Spleen (tissue), 11 donors: ENCODE data around the gene ASCL5. TPM values are rescaled to one million over a fixed set of nuclear protein-coding genes. Genes with fewer than 3 reads are reported as not detected.
A peak's percentile ranks its signal among the peaks of the same experiment; 100 is the strongest.

Experiments used
- DNase-seq: peaks from one replicate; pipeline ENCODE4 v3.0.0-alpha.2; 2020
- H3K27ac ChIP-seq, 8 donors: fragments of 200-600 bp; sonication (generic) in 7 of 8; 1 replicate in 4 of 8; 2 replicates in 4 of 8; pipeline versions ENCODE4 v1.5.0 to v1.8.0; 2016 to 2021; ENCODE audit warnings: inconsistent platforms in 4 of 8, mild to moderate bottlenecking in 4 of 8, moderate library complexity in 1 of 8
- H3K27me3 ChIP-seq, 7 donors: fragments of 200-600 bp; sonication (generic) in 6 of 7; replicated peaks in 1 of 7; 1 replicate in 4 of 7; 2 replicates in 3 of 7; pipeline versions ENCODE4 v1.5.0 to v1.8.0; 2016 to 2021; ENCODE audit warnings: inconsistent platforms in 3 of 7, mild to moderate bottlenecking in 1 of 7
- H3K36me3 ChIP-seq, 6 donors: fragments of 200-600 bp; sonication (generic) in 5 of 6; 1 replicate in 4 of 6; 2 replicates in 2 of 6; pipeline versions ENCODE4 v1.5.0 to v1.8.0; 2016 to 2021; ENCODE audit warnings: inconsistent platforms in 2 of 6
- H3K4me1 ChIP-seq, 6 donors: fragments of 200-600 bp; sonication (generic) in 5 of 6; 1 replicate in 3 of 6; 2 replicates in 3 of 6; pipeline versions ENCODE4 v1.5.0 to v1.8.0; 2016 to 2021; ENCODE audit warnings: inconsistent platforms in 3 of 6
- H3K4me3 ChIP-seq, 8 donors: fragments of 200-600 bp; sonication (generic) in 7 of 8; 1 replicate in 4 of 8; 2 replicates in 4 of 8; pipeline versions ENCODE4 v1.5.0 to v1.8.0; 2016 to 2021; ENCODE audit warnings: inconsistent platforms in 4 of 8, mild to moderate bottlenecking in 4 of 8, moderate library complexity in 2 of 8
- H3K9me3 ChIP-seq, 8 donors: fragments of 200-600 bp; sonication (generic) in 7 of 8; 1 replicate in 4 of 8; 2 replicates in 4 of 8; pipeline versions ENCODE4 v1.5.0 to v1.8.0; 2016 to 2021; ENCODE audit warnings: inconsistent platforms in 4 of 8
- POLR2A ChIP-seq, 3 donors: fragments of 450-650 bp; IDR thresholded peaks; one replicate each; pipeline ENCODE4 v1.5.1; 2017; ENCODE audit warnings: antibody characterized with exemption in 3 of 3, mild to moderate bottlenecking in 1 of 3
- POLR2AphosphoS5 ChIP-seq, 3 donors: sonication (generic); formaldehyde crosslinking; IDR thresholded peaks; one replicate each; pipeline ENCODE4 v1.5.1; 2017; ENCODE audit warnings: antibody characterized with exemption in 3 of 3
- WGBS, 5 donors: extraction: QIAGEN DNeasy Blood & Tissue Kit in 3 of 5; methylation state at CpG; one replicate each; pipeline versions ENCODE4 v1.1.5 to v1.1.7; 2013 to 2018; 5-methylcytosine and 5-hydroxymethylcytosine counted together
- intact Hi-C: fragments of 100-400 bp; cut with DNase I; formaldehyde crosslinking; loops from one replicate; pipeline ENCODE4 v1.15.0; 2023; ENCODE audit warnings: low total_unique reads
- polyA plus RNA-seq, 3 donors: library from polyadenylated mRNA; stranded (reverse); fragments of 200-250 nt; gene quantifications; one replicate each; pipeline ENCODE4 v1.2.1, GENCODE V29; 2013
- total RNA-seq, 7 donors: library from RNA; depleted of rRNA in 3 of 7; stranded (reverse); fragments of >200 nt in 3 of 7; fragmentation: NEBNext Ultra II Directional in 4 of 7; extraction: Animal tissue kit (Norgen Biotek cat#: 25700) in 4 of 7; gene quantifications; one replicate each; pipeline versions ENCODE4 v1.1.0 to v1.2.1, GENCODE V29; 2016 to 2021
- TF ChIP-seq, protein P1 (sequence below), 11 experiments: fragments of 200-600 bp in 7 of 11; fragments of 450-650 bp in 4 of 11; sonication (generic) in 4 of 11; IDR thresholded peaks in 8 of 11; conservative IDR thresholded peaks in 3 of 11; 1 replicate in 7 of 11; 2 replicates in 4 of 11; pipeline versions ENCODE4 v1.4.0 to v1.8.0; 2016 to 2021; ENCODE audit warnings: antibody characterized with exemption in 11 of 11, inconsistent platforms in 4 of 11, mild to moderate bottlenecking in 1 of 11
- donor health status: healthy with polysubstance abuse.
- donor health status: DM: no; HTN: no; CAD: no; lungs with moderate emphysema.
- donor health status: DM: no; HTN: no; CAD: no.
- donor health status: Bipolar disorder and iron deficiency.
- donor health status: healthy.
- donor health status: DM: no; HTN: no; CAD: no.
- donor health status: DM: yes; HTN: yes; CAD: no.

ASCL5 gene
- total and polyA plus RNA-seq, 10 donors: 0.06 to 0.85 (median 0.09) TPM; not detected in 6

DNA sequence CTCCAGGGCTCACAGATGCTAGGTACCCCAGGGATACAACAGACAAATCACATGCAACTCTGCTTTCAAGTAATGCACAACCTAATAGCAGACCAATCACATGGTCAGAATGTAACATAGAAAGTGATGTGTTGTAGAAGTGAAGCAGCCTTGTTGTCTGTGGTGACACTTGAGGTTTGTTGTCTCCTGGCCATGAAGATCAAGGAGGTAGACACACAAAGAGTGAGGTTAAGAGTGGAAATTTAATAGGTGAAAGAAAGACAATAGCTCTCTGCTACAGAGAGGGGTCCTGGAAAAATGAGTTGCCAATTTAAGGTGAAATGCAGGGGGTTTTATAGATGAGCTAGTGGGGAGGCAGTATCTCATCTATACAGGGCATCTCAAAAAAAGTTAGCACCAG lies 29.8 kb upstream of the ASCL5 start:
- TF ChIP-seq POLR2A (IDR thresholded peaks at IDR 0.05) (no peak), POLR2AphosphoS5 (IDR thresholded peaks at IDR 0.05) (no peak)
- TF ChIP-seq, protein P1, sequence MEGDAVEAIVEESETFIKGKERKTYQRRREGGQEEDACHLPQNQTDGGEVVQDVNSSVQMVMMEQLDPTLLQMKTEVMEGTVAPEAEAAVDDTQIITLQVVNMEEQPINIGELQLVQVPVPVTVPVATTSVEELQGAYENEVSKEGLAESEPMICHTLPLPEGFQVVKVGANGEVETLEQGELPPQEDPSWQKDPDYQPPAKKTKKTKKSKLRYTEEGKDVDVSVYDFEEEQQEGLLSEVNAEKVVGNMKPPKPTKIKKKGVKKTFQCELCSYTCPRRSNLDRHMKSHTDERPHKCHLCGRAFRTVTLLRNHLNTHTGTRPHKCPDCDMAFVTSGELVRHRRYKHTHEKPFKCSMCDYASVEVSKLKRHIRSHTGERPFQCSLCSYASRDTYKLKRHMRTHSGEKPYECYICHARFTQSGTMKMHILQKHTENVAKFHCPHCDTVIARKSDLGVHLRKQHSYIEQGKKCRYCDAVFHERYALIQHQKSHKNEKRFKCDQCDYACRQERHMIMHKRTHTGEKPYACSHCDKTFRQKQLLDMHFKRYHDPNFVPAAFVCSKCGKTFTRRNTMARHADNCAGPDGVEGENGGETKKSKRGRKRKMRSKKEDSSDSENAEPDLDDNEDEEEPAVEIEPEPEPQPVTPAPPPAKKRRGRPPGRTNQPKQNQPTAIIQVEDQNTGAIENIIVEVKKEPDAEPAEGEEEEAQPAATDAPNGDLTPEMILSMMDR (IDR thresholded peaks at IDR 0.05 in 8 of 11, conservative IDR thresholded peaks at IDR 0.05 in 3 of 11): no peak
- Histone ChIP-seq H3K36me3 (peaks cover 0 to 1% (median 0%) of the 10 kb centered on the region in 6 donors), H3K27ac (no peak overlapping the region), H3K9me3 (no peaks in the 10 kb centered on the region), H3K4me1 (peaks cover 9 to 30% (median 15%) of the 10 kb centered on the region in 6 donors), H3K27me3 (no peaks in the 10 kb centered on the region), H3K4me3 (no peak overlapping the region)
- intact Hi-C loops: no loop called here
- no peak for DNase-seq

DNA sequence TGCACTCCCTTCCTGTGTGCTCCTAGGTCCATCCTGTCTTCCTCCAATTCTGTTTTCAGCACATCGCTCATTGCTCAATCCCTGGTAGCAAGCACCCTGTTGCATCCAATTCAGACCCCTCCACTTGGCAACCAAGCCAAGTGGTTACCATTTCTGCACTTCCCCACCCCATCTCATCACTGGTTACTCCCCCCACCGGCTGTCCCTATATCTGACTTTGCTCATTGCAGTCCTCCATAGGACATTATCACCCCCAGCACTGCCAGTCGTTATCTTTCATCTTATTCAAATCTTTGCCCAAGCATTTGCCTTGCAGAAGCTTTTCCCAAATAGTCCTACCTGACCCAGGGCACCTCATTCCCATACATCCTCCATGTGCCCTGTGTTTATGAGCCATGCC lies 29.4 kb upstream of the ASCL5 start:
- Histone ChIP-seq H3K36me3 (peaks cover 0 to 6% (median 2%) of the 10 kb centered on the region in 6 donors), H3K9me3 (no peaks in the 10 kb centered on the region)
- no peak for DNase-seq

DNA sequence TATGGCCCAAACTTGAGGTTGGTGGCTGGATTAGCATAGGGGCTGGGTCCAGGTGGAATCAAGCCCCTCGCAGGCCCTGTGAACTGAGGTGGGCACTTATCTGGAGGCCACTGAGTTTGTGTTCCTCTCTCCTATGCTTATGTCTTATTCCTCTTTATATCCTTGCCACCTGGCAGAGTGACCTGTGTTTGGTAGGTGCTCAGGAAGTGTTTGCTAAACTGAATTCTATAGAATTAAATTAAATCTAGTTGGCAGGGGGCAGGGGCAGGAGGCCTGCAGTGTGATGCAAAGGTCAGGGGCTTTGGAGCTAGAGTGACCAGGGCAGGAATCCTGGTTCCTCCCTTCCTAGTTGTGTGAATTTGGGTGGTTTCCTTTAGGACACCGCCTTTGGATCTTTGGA lies 28.4 kb upstream of the ASCL5 start:
- no peaks in the 10 kb centered on the region for H3K27me3 ChIP-seq
- H3K4me1 ChIP-seq: peaks cover 9 to 33% (median 15%) of the 10 kb centered on the region in 6 donors
- 66 to 93% (median 81%) methylated on average over 2 of the region's 2 CpGs for WGBS, 5 donors
- intact Hi-C loops: no loop called here
- H3K9me3 ChIP-seq: no peaks in the 10 kb centered on the region
- DNase-seq: peak; percentile 40
- peaks cover 0 to 15% (median 4%) of the 10 kb centered on the region in 6 donors for H3K36me3 ChIP-seq
- no peak overlapping the region for H3K27ac ChIP-seq
- TF ChIP-seq POLR2AphosphoS5 (IDR thresholded peaks at IDR 0.05) (no peak), POLR2A (IDR thresholded peaks at IDR 0.05) (no peak)
- TF ChIP-seq, protein P1 (IDR thresholded peaks at IDR 0.05 in 8 of 11, conservative IDR thresholded peaks at IDR 0.05 in 3 of 11): no peak
- peak overlapping the region in 1 of 8 donors; percentile 97 for H3K4me3 ChIP-seq

More for the DNA sequence above, 29.4 kb upstream of the ASCL5 start:
- intact Hi-C loops: no loop called here
- TF ChIP-seq POLR2A (IDR thresholded peaks at IDR 0.05) (no peak), POLR2AphosphoS5 (IDR thresholded peaks at IDR 0.05) (no peak)
- TF ChIP-seq, protein P1 (IDR thresholded peaks at IDR 0.05 in 8 of 11, conservative IDR thresholded peaks at IDR 0.05 in 3 of 11): no peak
- Histone ChIP-seq H3K4me3 (no peak overlapping the region), H3K4me1 (peaks cover 9 to 32% (median 15%) of the 10 kb centered on the region in 6 donors), H3K27ac (no peak overlapping the region), H3K27me3 (no peaks in the 10 kb centered on the region)
- 83 to 93% (median 86%) methylated on average over 3 of the region's 3 CpGs for WGBS, 5 donors

DNA sequence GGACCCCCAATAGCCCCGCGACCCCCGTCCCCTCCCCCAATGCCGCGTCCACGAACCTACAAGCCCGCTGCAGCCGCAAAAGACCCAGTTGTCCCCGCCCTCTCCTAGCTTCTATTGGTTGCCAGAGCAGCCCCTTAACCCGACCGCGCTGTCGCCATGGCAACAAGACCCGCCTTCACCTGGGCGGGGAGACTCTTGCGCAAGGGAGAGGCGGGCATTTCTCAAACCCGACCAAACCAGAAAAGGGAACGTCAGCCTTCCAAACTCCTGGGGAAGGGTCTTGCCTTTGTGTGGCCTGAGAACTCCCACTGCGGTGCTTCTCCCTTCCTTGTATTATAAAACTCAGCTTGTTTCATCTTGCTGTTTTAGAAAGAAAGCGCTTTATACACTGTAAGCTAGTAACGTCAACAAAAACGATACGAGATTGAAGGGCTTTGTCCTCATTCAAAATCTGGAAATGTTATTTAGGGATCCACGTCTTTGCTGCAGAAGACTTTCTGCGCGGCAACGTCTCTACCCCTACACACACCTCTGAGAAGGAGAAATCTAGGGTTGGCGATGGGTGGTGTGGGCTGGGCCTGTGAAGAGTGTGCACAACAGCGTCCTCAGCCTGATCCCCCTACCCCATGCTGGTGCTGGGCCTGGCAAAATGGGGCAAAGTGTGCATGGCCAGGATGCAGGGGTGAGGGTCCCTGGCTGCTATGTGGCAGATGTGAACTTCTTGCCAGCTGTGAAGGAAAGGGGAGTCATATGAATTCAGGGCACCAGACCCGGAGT lies 27.6 kb upstream of the ASCL5 start, which contains the start of gene TMEM9:
Gene TMEM9, minus strand, starts transcription at position 86 of the 777 bp plus-strand sequence. CDS start 551 bp downstream, outside the sequence.
- 10 to 15% (median 14%) methylated on average over 21 to 31 of the region's 31 CpGs for WGBS, 5 donors
- Histone ChIP-seq H3K27ac (peak within 1 kb of the TSS; percentile 51 to 87 (median 68)), H3K4me1 (peaks cover 9 to 33% (median 15%) of the 10 kb centered on the region in 6 donors), H3K9me3 (no peaks in the 10 kb centered on the region), H3K36me3 (peaks cover 0 to 23% (median 6%) of the 10 kb centered on the region in 6 donors), H3K4me3 (peak within 1 kb of the TSS; percentile 68 to 97 (median 88)), H3K27me3 (no peaks in the 10 kb centered on the region)
- peak; percentile 98 for DNase-seq
- intact Hi-C loops: no loop called here
- TF ChIP-seq POLR2AphosphoS5 (IDR thresholded peaks at IDR 0.05): peak; percentile 61 to 79 (median 75)
- TF ChIP-seq, protein P1 (IDR thresholded peaks at IDR 0.05 in 8 of 11, conservative IDR thresholded peaks at IDR 0.05 in 3 of 11): no peak
